Dermis lymphatic vessel endothelial cell (primary cell): Measurements from ENCODE around the gene PTCH2. TPM values are rescaled to one million over a fixed set of nuclear protein-coding genes. Genes with fewer than 3 reads are reported as not detected.

Source experiments
- total RNA-seq: library from RNA; depleted of rRNA; stranded (reverse); fragments of >200 nt; gene quantifications from 2 replicates; pipeline ENCODE4 v1.2.1, GENCODE V29; 2014

Gene PTCH2
- 0.09 TPM in 1 of 2 replicates, not detected in the other for total RNA-seq

GRCh38 chr1:44842862-44843655 lies at the start of gene PTCH2:
Gene PTCH2 (minus strand): TSS chr1:44843253. CDS start chr1:44842932, 321 bp downstream.

GRCh38 chr1:44808063-44808937 lies 34.8 kb downstream of the PTCH2 start, which contains the start of gene BTBD19:
Gene BTBD19 (plus strand): TSS chr1:44808523. CDS start chr1:44808821, 298 bp downstream.

GRCh38 chr1:44806704-44807363 lies 36.2 kb downstream of the PTCH2 start, which contains the start of gene DYNLT4:
Gene DYNLT4 (minus strand): TSS chr1:44807351. CDS start chr1:44806668, 683 bp downstream.

GRCh38 chr1:44799770-44800584 lies 43.1 kb downstream of the PTCH2 start, which contains the start of gene PLK3:
Gene PLK3 (plus strand): TSS chr1:44800377. CDS start chr1:44800464, 87 bp downstream.

GRCh38 chr1:44788120-44788860 lies 54.8 kb downstream of the PTCH2 start, which contains the start of gene BEST4:
Gene BEST4 (minus strand): TSS chr1:44788170. CDS start chr1:44787705, 465 bp downstream.

GRCh38 chr1:44775078-44775929 lies 67.7 kb downstream of the PTCH2 start, which contains the start of gene RPS8:
Gene RPS8 (plus strand): TSS chr1:44775540. CDS start chr1:44775597, 57 bp downstream.

Other genes starting within 250 kb of the PTCH2 start
- 5.3 and 6.2 TPM in 2 replicates for gene TMEM53, start 168.8 kb downstream of the PTCH2 start, total RNA-seq
- gene ARMH1, start 168.5 kb downstream of the PTCH2 start, total RNA-seq, result not detected in 2 replicates
- not detected in 2 replicates for gene RNU5D-1, start 112.1 kb downstream of the PTCH2 start, total RNA-seq
- 4.7 and 5.2 TPM in 2 replicates for gene KIF2C, start 103.4 kb downstream of the PTCH2 start, total RNA-seq
- 1,932 and 2,076 TPM in 2 replicates for gene RPS8, start 67.7 kb downstream of the PTCH2 start, total RNA-seq
- gene BEST4, start 55.1 kb downstream of the PTCH2 start, total RNA-seq, result 0.09 TPM in 1 of 2 replicates, not detected in the other
- 13.4 and 20.0 TPM in 2 replicates for gene PLK3, start 42.9 kb downstream of the PTCH2 start, total RNA-seq
- gene DYNLT4, start 35.9 kb downstream of the PTCH2 start, total RNA-seq, result 0.26 and 2.2 TPM in 2 replicates
- 4.2 and 6.2 TPM in 2 replicates for gene BTBD19, start 34.7 kb downstream of the PTCH2 start, total RNA-seq
- 10.2 and 15.0 TPM in 2 replicates for gene EIF2B3, start 143.3 kb upstream of the PTCH2 start, total RNA-seq
- gene HECTD3, start 168.1 kb upstream of the PTCH2 start, total RNA-seq, result 17.7 and 18.3 TPM in 2 replicates
- gene UROD, start 169.0 kb upstream of the PTCH2 start, total RNA-seq, result 191 and 239 TPM in 2 replicates